ENCODE data around the gene BCL2A1.
"Not testable (repeated sequence)": the region's sequence is repeated elsewhere in the genome, so short reads cannot be mapped to it uniquely, and the experiment has no call there.

Gene BCL2A1

DNA sequence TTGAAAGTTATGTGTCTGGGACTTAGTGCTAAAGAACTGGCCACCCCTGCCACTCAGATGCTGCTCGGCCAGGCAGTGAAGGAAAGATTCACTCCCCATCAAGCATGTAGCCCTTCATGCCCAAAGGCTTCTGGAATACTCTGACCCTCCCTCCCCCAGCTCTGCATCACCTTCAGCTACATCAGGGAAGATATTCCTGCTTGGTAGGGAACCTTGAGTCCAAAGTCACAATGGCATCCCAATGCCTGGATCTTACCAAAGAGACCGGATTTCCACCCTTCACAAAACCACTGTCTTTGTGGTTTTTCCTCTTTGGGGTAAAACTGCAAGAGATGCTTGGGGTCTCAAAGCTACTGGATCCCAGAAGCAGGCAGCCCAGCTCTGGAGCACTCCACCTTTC is 18.2 kb upstream of the BCL2A1 start:
- no peak for DNase-seq (ENCODE audit: low spot score)

DNA sequence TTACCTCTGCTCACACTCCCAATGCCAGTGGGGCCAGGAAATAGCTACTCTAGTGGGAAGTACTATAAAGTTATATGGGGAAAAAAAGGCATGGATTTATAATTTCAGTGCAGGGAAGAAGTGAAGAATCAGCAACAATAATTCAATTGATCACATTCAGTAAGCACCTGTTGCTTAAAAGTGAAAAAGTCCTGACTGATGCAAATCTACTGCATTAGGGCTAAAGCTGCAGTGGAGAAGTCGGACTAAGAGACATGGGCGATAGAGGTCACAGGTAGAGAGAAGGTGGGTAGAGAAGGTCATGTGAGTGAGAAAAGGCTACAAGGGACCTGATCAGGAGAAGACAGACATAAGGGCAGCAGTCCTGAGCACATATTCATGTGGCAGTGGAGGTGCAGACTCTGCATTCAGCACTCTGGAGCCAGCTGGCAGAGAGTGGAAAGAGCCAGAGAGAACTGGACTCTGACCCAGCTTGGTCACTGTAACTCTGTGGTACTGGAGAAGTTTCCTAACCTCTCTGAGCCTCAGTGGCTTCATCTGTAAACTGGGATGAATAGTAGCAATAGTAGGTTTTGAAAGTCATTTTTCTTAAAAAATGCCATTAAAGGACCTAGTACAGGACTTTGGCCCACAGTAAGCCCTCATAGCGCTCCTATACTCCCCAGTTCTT is 17.6 kb upstream of the BCL2A1 start:
- no peak for DNase-seq (ENCODE audit: low spot score)

DNA sequence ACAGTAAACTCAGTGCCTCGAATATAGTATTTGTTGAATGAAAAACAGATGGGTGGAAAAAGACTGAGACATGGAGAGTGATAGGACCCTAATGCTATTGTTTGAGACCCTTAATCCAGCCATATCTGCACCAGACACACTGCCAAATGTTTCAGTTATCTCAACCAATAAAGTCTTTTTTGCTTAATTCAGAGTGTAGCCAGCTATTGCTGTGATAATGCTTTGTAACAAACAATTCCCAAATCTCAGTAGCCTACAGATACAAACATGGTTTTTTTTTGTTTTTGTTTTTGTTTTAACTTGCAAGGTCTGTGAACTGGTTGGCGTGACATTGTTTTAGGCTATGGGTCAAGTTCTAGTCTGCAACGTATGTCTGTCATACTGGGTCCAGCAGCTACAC is 17.0 kb upstream of the BCL2A1 start:
- no peak for DNase-seq (ENCODE audit: low spot score)

DNA sequence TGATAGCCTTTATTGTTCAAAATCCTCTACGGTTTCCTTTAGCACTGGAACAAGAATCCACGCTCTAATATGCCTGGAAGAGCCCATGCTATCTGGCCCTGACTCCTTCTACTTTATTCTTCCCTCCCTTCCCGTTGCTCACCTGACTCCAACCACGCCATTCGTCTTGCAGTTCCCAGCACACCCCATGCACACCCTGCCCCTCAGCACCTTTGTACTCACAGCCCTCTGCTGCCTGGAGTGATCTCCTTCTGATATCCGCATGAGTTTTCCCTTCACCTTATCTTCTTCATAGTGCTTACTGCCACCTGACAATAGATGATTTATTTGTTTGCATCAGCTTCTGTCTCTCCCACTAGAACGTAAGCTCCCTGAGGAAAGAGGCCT is 16.6 kb upstream of the BCL2A1 start:
- DNase-seq (ENCODE audit: low spot score): no peak

DNA sequence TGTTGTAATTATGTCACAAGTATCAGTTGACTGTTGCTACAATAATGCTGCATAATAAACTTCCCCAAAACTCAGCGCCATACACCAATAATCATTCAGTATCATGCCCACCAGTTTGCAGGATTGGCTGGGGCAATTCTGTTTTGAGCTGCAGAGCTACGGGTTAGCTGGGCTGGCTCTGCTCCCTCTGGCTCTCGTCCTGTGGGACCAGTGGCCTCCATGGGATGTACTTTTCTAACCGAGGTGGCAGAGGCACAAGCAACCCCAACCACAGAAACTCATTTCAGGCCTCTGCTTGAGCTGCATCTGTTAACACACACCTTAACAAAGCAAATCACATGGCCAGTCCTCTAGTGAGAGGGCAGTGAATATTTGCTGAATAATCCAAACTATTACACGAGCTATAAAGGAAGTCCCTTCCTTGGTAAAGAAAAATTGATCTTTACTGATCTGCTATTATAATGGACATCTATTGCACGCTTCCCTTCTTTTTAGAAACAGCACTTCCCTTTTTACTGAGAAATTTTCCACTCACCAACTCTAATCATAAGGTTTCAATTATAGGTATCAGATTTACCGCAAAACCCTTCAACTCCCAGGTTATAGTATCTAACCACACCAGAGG is 10.9 kb upstream of the BCL2A1 start:
- no peak for DNase-seq (ENCODE audit: low spot score)

DNA sequence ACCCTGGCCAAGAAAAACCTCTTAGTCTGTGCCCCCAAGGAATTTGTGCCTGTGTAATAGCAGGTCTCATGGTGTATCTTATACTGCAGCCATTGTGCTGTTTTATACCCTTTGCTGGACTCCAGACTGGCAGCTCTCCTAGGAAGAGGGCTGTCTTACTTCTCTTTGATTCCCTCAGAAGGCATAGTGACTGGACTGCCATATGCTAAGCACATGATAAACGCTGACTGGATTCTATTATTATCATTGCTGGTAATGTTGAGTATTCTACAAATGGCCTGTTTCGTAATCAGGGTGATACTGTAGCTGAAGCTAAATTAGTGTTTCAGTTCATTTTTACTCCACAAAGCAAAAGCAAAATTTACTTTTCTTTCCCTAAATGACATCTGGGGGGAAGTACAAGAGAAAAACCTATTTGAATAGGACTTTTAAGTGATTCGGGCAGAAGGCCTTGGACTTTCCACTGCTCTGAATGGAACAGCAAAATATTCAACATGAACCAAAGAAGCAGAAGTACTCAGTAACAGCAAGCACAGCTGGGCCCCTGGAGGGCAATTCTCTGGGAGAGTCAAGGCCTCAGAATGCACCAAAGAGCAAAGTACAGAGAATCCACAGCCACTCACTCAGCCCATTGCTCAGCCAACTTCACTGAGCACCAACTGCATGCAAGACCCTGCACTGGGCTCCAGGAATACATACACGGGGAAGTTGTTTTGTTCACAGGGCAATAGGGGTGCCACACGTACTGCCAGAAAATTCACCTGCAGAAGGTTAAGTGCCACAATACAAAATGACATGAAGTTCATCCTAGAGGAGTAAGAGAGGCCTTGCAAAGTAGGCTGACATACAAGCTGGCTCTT is 7.9 kb upstream of the BCL2A1 start:
- DNase-seq (ENCODE audit: low spot score): peak; percentile 68

DNA sequence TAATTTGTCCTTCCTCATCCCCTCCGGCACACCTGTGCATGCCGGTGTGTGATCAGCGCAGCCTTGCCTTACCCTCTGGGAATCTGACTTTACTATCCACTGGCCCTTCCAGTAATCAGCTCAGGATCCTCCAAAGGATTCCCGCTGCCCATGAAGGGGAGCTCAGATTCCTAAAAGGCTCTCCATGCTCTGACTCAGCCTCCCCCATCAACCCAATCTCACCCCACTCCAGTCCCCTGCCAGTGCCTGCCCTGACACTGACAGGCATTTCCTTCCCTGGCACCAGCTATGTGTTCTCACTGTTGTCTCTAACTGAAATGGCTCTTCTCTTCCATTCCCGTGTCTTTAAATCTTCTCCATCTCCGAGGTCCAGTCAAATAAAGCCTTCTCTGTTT is 7.3 kb upstream of the BCL2A1 start:
- no peak for DNase-seq (ENCODE audit: low spot score)

DNA sequence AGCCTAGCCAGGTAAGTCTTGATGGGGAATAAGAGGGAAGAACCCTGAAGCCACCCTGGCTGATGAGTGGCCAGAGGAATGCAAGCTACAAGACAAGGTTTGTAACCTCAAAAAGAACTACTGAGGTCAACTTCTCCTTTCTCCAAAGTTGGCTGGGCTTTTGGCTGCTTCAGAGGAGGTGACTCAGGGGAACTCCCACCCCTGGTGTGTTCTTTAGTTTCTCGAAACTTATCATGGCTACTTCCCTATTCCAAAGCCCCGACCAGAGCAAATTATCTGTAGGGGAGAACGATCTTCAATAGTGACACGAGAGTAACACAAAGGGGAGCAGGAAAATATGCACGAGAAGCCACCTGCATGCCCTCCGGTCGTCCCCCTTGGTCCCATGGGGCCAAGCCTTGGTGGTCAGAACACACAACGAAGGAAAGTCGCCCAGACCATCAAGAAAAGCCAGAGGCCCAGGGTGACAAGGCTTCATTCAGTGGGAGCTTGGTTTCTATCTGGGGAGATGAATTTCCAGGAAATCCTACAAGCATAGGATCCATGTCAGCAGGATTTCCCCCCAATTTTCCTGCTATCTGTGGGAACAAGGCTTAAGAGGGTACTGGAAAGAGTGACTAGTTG is 6.5 kb upstream of the BCL2A1 start:
- peak; percentile 42 for DNase-seq (ENCODE audit: low spot score)

DNA sequence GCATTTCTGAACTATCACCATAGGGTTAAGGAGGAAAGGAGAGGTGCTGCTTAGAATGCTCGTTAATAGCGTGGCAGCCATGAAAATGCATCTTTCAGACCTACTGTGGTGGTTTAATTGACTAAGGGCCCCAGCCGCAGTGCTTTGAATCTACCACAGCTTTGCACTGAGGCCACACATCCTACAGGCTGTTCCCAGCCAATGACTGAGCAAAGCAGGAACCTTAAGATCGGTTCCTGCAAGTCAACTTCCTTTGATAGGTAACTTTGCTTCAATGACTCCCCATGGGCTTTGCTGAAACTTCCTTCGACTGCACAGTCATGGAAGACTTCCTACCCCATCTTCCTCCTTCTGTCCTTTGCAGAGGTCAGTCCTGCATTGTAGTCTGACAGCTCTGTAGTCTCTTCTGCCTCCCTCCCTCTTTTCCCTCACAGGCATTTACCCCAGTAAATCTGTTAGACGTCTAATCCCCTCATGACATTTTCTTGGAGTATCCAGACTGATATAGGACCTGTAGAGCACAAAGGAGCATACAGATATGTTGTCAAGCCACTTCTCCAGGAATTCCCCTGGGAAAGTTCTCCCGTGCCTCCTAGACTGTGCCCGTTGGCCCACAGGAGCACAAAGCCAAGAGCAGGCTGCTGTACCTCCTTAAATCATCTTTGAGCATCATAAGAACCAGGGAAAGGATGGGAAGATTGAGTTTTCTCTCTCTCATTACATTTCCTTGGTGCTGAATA is 2.6 kb upstream of the BCL2A1 start:
- DNase-seq (ENCODE audit: low spot score): no peak

DNA sequence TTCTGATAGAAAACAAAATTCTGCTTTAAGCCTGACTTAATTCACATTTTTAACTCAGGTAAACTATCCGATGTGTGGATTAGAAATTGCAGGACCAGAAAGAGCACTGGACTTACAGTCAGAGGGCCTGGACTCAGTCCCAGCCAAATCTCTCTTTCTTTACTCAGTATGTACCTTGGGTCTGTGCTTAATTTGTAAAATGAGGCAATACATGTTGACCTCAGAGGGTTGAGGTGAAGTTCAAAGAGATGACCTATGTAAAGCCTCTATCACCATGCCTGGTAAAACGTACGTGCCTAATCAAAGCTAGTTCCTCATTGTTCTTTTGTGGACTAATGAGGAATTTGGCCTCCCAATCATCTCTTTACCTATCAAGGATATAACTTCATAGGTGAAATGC is 1.9 kb upstream of the BCL2A1 start:
- DNase-seq (ENCODE audit: low spot score): no peak

DNA sequence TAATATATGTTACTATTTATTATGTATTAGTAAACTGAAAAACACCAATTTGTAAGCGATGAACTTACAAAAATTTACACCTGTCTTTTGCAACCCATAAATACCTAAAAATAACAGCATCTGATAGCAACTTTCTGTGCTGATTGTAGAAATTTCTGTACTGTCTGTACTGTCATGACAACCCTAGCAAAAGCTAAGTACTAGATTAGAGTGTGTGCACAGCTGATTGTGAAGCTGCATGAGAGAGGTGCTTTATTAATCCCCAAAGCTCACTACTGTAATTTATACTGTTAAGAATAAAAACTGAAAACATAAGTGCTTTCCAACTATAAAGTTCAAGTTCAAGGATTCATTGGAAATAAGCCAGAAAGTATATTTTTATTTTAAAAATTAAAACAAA is 815 bp downstream of the BCL2A1 start:
- DNase-seq (ENCODE audit: low spot score): no peak

DNA sequence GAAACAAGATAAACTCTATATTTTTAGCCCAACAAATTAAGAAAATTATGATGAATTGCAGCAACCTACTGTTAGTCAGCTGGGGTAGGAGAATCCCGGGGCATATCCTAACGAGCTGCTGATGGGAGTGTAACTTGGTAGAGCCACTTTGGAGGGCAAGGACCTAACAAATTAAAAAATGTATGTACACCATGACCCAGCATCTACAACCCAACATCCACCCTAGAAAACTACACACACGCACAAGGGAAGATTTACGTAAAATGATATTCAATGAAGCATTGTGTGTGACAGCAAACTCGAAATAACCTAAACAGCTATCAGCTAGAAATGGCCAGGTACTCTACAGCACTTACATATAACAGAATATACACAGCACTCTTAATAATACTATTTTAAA is 1.9 kb downstream of the BCL2A1 start:
- no peak for DNase-seq (ENCODE audit: low spot score)

DNA sequence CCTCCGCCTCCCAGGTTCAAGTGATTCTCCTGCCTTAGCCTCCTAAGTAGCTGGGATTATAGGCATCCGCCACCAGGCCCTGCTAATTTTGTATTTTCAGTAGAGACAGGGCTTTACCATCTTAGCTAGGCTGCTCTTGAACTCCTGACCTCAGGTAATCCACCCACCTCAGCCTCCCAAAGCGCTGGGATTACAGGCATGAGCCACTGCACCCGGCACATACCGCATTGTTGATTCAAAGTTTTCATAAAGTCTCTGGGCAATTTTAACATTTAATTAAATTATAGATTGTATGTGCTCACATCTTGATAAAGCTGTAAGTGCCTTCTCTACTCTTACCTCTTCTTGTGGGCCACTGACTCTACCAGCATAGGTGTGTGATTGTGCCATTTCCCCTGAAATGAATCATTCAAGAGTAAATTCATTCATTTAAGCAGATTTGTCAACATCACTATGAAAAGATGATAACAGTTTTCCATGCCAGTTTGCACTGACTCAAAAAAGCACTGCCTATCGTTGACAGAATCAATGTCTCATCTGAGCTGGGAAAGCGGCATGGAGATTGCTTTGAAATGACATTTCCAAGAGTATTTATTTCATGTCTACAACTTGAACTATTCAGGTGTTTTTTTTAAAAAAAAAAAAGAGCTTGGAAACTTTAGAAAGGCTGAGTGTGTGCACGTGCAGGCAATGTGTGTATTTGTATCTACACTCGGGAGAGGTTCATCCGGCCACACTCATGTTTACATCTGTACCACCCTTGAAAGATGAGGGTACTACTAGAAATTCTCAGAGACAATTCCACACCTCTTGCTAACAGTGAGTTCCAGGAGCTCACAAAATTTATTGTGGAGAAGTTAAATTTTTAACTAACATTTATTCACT is 3.5 kb downstream of the BCL2A1 start:
- DNase-seq (ENCODE audit: low spot score): no peak

DNA sequence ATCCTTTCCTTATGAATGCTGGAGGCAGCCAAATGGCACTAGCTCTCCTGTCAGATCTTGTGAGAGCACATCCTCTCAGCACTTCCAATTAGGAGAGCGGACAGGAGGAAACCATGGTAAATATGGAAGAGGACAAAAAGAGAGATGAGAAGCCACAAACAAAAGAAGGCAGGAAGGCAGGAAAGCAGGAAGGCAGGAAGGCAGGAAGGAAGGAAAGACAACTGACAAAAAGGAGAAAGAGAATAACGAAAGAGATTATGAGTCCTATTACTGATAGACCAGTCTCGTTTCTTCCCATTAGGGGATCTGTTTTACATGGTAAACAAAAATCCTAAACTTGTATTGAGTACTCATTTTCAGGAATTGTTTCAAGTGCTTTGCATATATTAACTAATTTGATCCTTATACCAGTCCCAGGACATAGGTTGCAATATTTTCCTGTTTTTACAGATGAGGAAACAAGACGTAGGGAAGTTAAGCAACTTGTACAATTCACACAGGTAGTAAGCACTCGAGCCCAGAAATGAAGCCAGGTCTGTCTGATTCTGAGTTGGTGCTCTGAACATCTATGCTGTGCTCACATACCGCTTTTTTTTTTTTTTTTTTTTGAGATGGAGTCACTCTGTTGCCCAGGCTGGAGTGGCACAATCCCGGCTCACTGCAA is 4.2 kb downstream of the BCL2A1 start:
- DNase-seq (ENCODE audit: low spot score): no peak

DNA sequence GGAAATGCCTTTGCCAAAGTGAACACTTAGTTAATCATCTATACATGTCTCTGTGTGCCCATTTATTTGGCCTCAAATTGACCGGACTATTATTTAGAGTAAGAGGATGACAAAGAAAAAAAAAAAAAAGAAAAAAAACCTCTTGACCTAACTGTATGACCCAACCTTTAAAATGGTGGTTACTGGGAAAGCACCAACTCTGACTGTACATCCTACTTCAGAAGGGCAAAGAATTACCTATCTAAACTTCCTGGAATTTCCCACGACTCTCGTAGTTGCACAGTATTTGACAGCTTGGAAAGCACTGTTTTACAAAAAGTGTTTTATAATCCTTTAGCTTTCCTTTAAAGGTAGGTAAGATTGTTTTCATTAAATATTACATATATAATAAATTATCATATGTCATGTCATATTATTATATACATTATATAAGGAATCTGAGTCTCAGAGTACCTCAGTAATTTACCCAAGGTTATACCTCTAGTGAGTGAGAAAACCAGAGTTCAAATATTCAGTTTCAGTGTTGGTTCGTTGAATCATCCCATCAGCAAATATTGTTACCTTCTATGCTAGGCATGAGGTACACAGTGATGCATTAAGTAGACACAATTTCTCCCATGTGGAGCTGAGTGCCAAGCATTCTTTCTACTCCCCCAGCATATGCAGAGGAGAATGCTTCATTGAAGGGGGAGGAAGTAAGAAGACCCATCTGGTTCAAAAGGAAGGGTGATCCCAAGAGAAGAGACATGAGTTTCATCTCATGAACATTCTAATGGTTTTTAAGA is 5.0 kb downstream of the BCL2A1 start:
- no peak for DNase-seq (ENCODE audit: low spot score)

DNA sequence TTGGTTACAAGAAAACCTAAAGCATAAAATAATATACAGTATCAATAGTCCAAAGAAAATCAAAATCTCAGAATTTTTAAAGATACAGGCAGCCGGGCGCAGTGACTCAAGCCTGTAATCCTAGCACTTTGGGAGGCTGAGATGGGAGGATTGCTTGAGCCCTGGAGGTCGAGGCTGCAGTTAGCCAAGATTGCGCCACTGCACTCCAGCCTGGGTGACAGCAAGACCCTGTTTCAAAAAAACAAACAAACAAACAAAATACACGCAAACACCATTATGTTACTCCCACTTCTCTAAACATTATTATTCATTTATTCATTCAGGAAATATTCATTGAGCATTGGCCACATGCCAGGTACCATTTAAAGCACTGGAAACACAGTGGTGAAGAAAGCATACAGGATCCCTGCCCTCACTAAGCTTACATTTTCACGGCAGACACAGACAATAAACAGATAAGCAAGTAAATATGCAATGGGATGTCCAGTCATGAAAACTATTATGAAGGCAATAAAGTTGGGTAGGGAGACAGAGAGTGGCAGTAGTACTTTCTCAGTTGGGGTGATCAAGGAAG is 6.7 kb downstream of the BCL2A1 start:
- DNase-seq (ENCODE audit: low spot score): no peak

DNA sequence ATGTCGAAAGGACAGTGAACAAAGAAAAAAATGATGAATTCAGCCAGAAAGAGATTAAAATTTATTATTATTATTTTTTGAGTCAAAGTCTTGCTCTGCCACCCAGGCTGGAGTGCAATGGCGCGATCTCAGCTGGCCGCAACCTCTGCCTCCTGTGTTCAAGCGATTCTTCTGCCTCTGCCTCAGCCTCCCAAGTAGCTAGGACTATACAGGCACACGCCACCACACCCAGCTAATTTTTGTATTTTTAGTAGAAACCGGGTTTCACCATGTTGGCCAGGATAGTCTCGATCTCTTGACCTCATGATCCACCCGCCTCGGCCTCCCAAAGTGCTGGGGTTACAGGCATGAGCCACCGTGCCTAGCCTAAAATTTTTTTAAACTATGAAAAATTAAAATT is 8.1 kb downstream of the BCL2A1 start:
- DNase-seq (ENCODE audit: low spot score): not testable (repeated sequence)

DNA sequence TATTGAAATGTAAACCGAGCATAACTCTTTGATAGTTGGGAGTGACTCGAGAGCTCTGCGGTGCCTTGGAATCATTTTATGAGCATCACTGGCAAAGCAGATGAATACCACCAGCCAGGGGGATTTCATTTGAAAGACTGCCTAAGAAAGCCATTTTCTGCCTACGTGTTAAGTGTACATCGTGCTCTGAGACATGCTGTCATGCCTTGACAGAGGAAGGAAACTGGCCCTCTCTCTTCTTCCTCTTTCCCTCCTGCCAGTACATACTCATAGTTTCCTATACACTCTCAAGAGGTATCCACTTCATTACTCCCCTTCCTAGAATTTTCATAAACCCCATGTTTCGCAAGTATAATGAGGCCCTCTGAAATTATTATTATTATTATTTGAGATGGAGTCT is 8.8 kb downstream of the BCL2A1 start:
- no peak for DNase-seq (ENCODE audit: low spot score)

DNA sequence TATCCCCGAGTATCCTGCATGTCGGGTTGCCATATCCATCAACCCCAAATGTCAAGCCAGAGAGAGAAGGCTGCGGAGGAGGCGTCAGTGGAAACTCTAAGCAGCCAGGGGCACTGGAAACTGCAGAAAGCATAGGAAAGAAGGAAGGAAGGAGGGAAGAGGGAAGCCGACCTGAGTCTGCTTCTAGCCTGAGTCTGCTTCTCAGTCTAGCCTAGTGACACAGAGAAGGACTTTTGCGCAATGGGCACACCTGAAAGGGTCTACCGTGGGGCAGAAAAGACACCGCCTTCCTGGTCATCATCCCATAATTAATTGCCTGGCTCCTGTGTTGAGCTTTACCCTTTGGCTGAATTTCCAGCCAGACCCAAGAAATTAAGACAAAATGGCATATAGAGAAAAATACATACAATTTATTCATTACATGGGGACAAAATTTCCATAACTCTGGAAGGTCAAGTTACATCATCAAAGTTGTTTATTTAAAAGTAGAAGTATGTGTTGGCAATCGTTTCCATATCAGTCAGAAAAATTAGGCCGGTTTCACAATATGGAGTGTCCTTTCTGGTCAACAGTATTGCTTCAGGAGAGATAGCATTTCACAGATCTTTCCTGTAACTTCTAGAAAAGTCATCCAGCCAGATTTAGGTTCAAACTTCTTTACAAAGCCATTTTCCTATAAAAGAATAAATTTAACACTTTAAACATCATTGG is 10.3 kb downstream of the BCL2A1 start:
- DNase-seq (ENCODE audit: low spot score): no peak

All from Ammon's horn (tissue), 1 donor.